ENCODE data around the gene ZSCAN1. TPM values are rescaled to one million over a fixed set of nuclear protein-coding genes. Genes with fewer than 3 reads are reported as not detected.

ZSCAN1 gene
- total RNA-seq, 3 donors from 2014 or later (not counting 1 experiment from before 2014, with no cell fraction given) = not detected

DNA sequence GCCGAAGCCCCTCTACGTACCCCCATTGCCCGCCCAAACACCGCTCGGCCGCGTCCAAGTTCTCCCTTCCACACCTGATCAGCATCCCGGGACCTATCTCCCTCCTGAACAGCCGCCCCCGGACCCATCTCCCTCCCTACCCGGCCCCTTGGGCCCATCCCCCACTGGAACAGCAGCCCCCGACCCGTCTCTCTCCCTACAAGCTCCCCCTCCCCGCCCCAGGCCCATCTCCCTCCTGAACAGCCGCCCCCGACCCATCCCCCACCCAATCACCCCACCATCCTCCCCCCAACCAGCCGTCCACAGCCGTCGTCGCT is 610 bp downstream of the ZSCAN1 start:
- Histone ChIP-seq H3K36me3 (ENCODE audit: control insufficient read depth, insufficient read depth, low read length) (no peaks in the 10 kb centered on the region), H3K4me3 (ENCODE audit: low read length) (no peak overlapping the region), H3K27me3 (ENCODE audit: control insufficient read depth, insufficient read depth, low read length) (no peaks in the 10 kb centered on the region), H3K9me3 (ENCODE audit: control insufficient read depth, insufficient read depth, low read length) (peaks cover 17% of the 10 kb centered on the region), H3K27ac (ENCODE audit: low read length) (no peak overlapping the region), H3K4me1 (ENCODE audit: control insufficient read depth, insufficient read depth, low read length) (peaks cover 6% of the 10 kb centered on the region)
- ATAC-seq = no peak
- DNase-seq = no peak
- H3K36me3 Mint-ChIP-seq = peaks cover 24% of the 10 kb centered on the region
- no peak for TF ChIP-seq CTCF (IDR thresholded peaks at IDR 0.05)
- H3K27me3 Mint-ChIP-seq (ENCODE audit: low read depth in 2 of 2) = peaks cover 26 to 27% of the 10 kb centered on the region in 2 donors
- no peak overlapping the region for H3K4me3 Mint-ChIP-seq
- H3K4me1 Mint-ChIP-seq = peaks cover 0 to 9% of the 10 kb centered on the region in 2 donors
- peak overlapping the region in 1 of 2 donors; percentile 73 for H3K27ac Mint-ChIP-seq
- peaks cover 6 to 11% of the 10 kb centered on the region in 2 donors for H3K9me3 Mint-ChIP-seq
- intact Hi-C loops (cut with micrococcal nuclease) = no loop called here
- WGBS (ENCODE audit: insufficient coverage) = 14% methylated on average over 18 of the region's 20 CpGs

GRCh38 chr19:58035863-58036262 is 2.0 kb downstream of the ZSCAN1 start:
- H3K9me3 ChIP-seq (ENCODE audit: control insufficient read depth, insufficient read depth, low read length) = peaks cover 29% of the 10 kb centered on the region
- DNase-seq (no peak), ATAC-seq (no peak)
- intact Hi-C loops (cut with micrococcal nuclease) = no loop called here
- H3K27ac ChIP-seq (ENCODE audit: low read length) = no peak overlapping the region
- Mint-ChIP-seq H3K27ac (no peak overlapping the region), H3K27me3 (ENCODE audit: low read depth in 2 of 2) (peaks cover 26 to 27% of the 10 kb centered on the region in 2 donors), H3K9me3 (peaks cover 6 to 11% of the 10 kb centered on the region in 2 donors), H3K4me1 (peaks cover 0 to 9% of the 10 kb centered on the region in 2 donors), H3K4me3 (no peak overlapping the region), H3K36me3 (peaks cover 24% of the 10 kb centered on the region)
- H3K27me3 ChIP-seq (ENCODE audit: control insufficient read depth, insufficient read depth, low read length) = no peaks in the 10 kb centered on the region
- WGBS (ENCODE audit: insufficient coverage) = 83% methylated on average over 8 of the region's 8 CpGs
- H3K4me3 ChIP-seq (ENCODE audit: low read length) = no peak overlapping the region
- no peak for TF ChIP-seq CTCF (IDR thresholded peaks at IDR 0.05)
- no peaks in the 10 kb centered on the region for H3K36me3 ChIP-seq (ENCODE audit: control insufficient read depth, insufficient read depth, low read length)
- H3K4me1 ChIP-seq (ENCODE audit: control insufficient read depth, insufficient read depth, low read length) = peaks cover 6% of the 10 kb centered on the region

- intact Hi-C loops (cut with micrococcal nuclease) = no loop called here
- H3K9me3 ChIP-seq (ENCODE audit: control insufficient read depth, insufficient read depth, low read length) = peaks cover 42% of the 10 kb centered on the region
- ATAC-seq = no peak
- peaks cover 6% of the 10 kb centered on the region for H3K4me1 ChIP-seq (ENCODE audit: control insufficient read depth, insufficient read depth, low read length)
- H3K36me3 ChIP-seq (ENCODE audit: control insufficient read depth, insufficient read depth, low read length) = no peaks in the 10 kb centered on the region
- no peak overlapping the region for H3K4me3 ChIP-seq (ENCODE audit: low read length)
- Mint-ChIP-seq H3K27ac (peak overlapping the region in 1 of 2 donors; percentile 38), H3K4me1 (peaks cover 0 to 9% of the 10 kb centered on the region in 2 donors), H3K36me3 (peaks cover 30% of the 10 kb centered on the region), H3K27me3 (ENCODE audit: low read depth in 2 of 2) (peaks cover 23 to 26% of the 10 kb centered on the region in 2 donors), H3K9me3 (peaks cover 6 to 11% of the 10 kb centered on the region in 2 donors), H3K4me3 (no peak overlapping the region)
- H3K27ac ChIP-seq (ENCODE audit: low read length) = no peak overlapping the region
- TF ChIP-seq CTCF (IDR thresholded peaks at IDR 0.05) = no peak
- 49% methylated on average over 44 of the region's 44 CpGs for WGBS (ENCODE audit: insufficient coverage)
- no peak for DNase-seq
- H3K27me3 ChIP-seq (ENCODE audit: control insufficient read depth, insufficient read depth, low read length) = no peaks in the 10 kb centered on the region
Measured at GRCh38 chr19:58037927-58038687, 4.3 kb downstream of the ZSCAN1 start.

All from natural killer cell (primary cell).